ENCODE measurements around the gene FBXO4. TPM values are rescaled to one million over a fixed set of nuclear protein-coding genes. Genes with fewer than 3 reads are reported as not detected.

The FBXO4 gene
- total and polyA plus RNA-seq, 2 experiments from 2014 or later: 0.63 to 0.74 TPM

DNA sequence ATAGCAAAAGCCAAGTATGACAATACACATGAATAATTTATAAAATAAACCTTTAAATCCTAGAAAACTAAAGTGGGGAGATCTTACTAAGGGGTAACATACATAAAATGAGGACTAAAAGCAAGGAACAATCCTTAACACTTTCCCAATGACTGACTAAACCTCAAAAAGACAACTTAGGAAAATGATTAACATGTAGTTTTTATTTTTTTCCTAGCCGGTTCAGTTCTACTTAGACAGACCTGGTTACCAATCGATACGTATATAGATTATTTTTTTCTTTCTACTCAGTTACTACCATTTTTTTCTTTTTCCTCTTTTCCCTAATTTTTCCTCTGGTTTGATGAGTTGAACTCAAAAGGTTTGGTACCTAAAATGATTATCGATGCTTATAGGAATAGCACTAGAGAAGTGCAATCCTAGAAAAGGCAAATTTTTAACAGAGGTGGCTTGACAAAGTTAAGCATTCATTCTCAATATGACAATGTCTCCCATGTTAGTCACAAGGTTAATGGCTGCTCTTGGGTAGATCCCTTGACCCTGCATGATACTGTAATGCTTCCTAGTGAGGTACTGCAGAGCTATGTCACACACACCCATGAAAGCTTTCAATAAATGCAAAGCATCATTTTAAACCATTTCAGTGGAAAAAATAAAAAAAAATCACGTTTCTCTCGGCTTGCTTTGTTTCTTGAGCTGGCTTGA lies 41.5 kb downstream of the FBXO4 start:
- H3K9me2 ChIP-seq (ENCODE audit: insufficient read depth): peaks cover 18% of the 10 kb centered on the region
- DNase-seq (ENCODE audit: low spot score) (no peak), ATAC-seq (no peak)
- H3K4me1 ChIP-seq (ENCODE audit: insufficient read depth): no peaks in the 10 kb centered on the region
- no peaks in the 10 kb centered on the region for H3F3A ChIP-seq (replicated peaks; ENCODE audit: low read depth)
- Mint-ChIP-seq H3K27me3 (ENCODE audit: insufficient read depth, low read depth, poor library complexity) (peaks cover 2% of the 10 kb centered on the region), H3K36me3 (ENCODE audit: low read depth) (peaks cover 7% of the 10 kb centered on the region; the same call in 1 of the 3 replicates), H3K27ac (no peak overlapping the region), H3K4me3 (no peak overlapping the region), H3K9me3 (peaks cover 26% of the 10 kb centered on the region), H3K4me1 (no peaks in the 10 kb centered on the region)
- no peak overlapping the region for H2AFZ ChIP-seq
- H3K4me3 ChIP-seq: no peak overlapping the region
- no peak for TF ChIP-seq STAT1 (IDR thresholded peaks at IDR 0.05; ENCODE audit: unreplicated experiment)
- H4K20me1 ChIP-seq (replicated peaks; ENCODE audit: insufficient read depth): no peaks in the 10 kb centered on the region
- H3K27me3 ChIP-seq (ENCODE audit: insufficient read depth): no peaks in the 10 kb centered on the region
- H3K36me3 ChIP-seq (ENCODE audit: insufficient read depth): no peaks in the 10 kb centered on the region
- no peak overlapping the region for H3K27ac ChIP-seq (ENCODE audit: low read depth)
- no peaks in the 10 kb centered on the region for H3K79me2 ChIP-seq (replicated peaks; ENCODE audit: insufficient read depth)
- H3K4me2 ChIP-seq: no peak overlapping the region

DNA sequence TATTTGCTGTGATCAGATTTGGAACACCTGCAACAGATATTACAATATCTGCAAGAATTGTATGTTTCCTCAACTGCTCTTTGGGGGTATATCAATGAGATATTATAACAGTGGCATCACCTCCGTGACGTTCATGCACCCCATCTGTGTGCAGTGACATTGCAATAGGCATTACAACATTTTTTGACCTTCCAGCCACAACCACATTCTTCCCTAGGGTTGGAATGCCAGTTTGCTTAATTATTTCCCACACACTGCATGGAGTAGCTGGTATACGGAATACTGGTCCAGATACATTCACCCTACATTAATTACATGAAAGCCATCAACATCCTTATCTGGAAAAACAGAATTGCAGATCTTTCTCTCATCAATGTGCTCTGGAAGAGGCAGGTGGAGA lies 42.3 kb downstream of the FBXO4 start:
- Mint-ChIP-seq H3K27ac (no peak overlapping the region), H3K4me1 (no peaks in the 10 kb centered on the region), H3K36me3 (ENCODE audit: low read depth) (peaks cover 7% of the 10 kb centered on the region; the same call in 1 of the 3 replicates), H3K4me3 (no peak overlapping the region), H3K9me3 (peaks cover 31% of the 10 kb centered on the region), H3K27me3 (ENCODE audit: insufficient read depth, low read depth, poor library complexity) (peaks cover 2% of the 10 kb centered on the region)
- H3F3A ChIP-seq (replicated peaks; ENCODE audit: low read depth): no peaks in the 10 kb centered on the region
- no peak for DNase-seq (ENCODE audit: low spot score)
- no peak for ATAC-seq
- H3K36me3 ChIP-seq (ENCODE audit: insufficient read depth): no peaks in the 10 kb centered on the region
- H3K9me2 ChIP-seq (ENCODE audit: insufficient read depth): peaks cover 15% of the 10 kb centered on the region
- no peak overlapping the region for H3K4me2 ChIP-seq
- H3K4me1 ChIP-seq (ENCODE audit: insufficient read depth): no peaks in the 10 kb centered on the region
- H3K4me3 ChIP-seq: no peak overlapping the region
- no peak overlapping the region for H3K27ac ChIP-seq (ENCODE audit: low read depth)
- no peaks in the 10 kb centered on the region for H4K20me1 ChIP-seq (replicated peaks; ENCODE audit: insufficient read depth)
- no peaks in the 10 kb centered on the region for H3K27me3 ChIP-seq (ENCODE audit: insufficient read depth)
- no peak overlapping the region for H2AFZ ChIP-seq
- H3K79me2 ChIP-seq (replicated peaks; ENCODE audit: insufficient read depth): no peaks in the 10 kb centered on the region
- TF ChIP-seq JUNB (IDR thresholded peaks at IDR 0.05; ENCODE audit: unreplicated experiment) (no peak), STAT1 (IDR thresholded peaks at IDR 0.05; ENCODE audit: unreplicated experiment) (no peak), ZNF114 (CRISPR knock-in tag; IDR thresholded peaks at IDR 0.05) (no peak), POLR2AphosphoS5 (IDR thresholded peaks at IDR 0.05; ENCODE audit: low read depth) (no peak), EZH2phosphoT487 (IDR thresholded peaks at IDR 0.05; ENCODE audit: unreplicated experiment) (no peak), NANOG (IDR thresholded peaks at IDR 0.05; ENCODE audit: borderline replicate concordance) (no peak), ZNF331 (CRISPR knock-in tag; IDR thresholded peaks at IDR 0.05; ENCODE audit: low read depth) (no peak), EZH2 (IDR thresholded peaks at IDR 0.05; ENCODE audit: low read depth, unreplicated experiment) (no peak)
- TF ChIP-seq, protein P1, sequence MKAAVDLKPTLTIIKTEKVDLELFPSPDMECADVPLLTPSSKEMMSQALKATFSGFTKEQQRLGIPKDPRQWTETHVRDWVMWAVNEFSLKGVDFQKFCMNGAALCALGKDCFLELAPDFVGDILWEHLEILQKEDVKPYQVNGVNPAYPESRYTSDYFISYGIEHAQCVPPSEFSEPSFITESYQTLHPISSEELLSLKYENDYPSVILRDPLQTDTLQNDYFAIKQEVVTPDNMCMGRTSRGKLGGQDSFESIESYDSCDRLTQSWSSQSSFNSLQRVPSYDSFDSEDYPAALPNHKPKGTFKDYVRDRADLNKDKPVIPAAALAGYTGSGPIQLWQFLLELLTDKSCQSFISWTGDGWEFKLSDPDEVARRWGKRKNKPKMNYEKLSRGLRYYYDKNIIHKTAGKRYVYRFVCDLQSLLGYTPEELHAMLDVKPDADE (IDR thresholded peaks at IDR 0.05): no peak
- TF ChIP-seq, protein P2, sequence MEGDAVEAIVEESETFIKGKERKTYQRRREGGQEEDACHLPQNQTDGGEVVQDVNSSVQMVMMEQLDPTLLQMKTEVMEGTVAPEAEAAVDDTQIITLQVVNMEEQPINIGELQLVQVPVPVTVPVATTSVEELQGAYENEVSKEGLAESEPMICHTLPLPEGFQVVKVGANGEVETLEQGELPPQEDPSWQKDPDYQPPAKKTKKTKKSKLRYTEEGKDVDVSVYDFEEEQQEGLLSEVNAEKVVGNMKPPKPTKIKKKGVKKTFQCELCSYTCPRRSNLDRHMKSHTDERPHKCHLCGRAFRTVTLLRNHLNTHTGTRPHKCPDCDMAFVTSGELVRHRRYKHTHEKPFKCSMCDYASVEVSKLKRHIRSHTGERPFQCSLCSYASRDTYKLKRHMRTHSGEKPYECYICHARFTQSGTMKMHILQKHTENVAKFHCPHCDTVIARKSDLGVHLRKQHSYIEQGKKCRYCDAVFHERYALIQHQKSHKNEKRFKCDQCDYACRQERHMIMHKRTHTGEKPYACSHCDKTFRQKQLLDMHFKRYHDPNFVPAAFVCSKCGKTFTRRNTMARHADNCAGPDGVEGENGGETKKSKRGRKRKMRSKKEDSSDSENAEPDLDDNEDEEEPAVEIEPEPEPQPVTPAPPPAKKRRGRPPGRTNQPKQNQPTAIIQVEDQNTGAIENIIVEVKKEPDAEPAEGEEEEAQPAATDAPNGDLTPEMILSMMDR (conservative IDR thresholded peaks at IDR 0.05; ENCODE audit: low read depth in 2 of 2): no peak
- TF ChIP-seq, protein P3, sequence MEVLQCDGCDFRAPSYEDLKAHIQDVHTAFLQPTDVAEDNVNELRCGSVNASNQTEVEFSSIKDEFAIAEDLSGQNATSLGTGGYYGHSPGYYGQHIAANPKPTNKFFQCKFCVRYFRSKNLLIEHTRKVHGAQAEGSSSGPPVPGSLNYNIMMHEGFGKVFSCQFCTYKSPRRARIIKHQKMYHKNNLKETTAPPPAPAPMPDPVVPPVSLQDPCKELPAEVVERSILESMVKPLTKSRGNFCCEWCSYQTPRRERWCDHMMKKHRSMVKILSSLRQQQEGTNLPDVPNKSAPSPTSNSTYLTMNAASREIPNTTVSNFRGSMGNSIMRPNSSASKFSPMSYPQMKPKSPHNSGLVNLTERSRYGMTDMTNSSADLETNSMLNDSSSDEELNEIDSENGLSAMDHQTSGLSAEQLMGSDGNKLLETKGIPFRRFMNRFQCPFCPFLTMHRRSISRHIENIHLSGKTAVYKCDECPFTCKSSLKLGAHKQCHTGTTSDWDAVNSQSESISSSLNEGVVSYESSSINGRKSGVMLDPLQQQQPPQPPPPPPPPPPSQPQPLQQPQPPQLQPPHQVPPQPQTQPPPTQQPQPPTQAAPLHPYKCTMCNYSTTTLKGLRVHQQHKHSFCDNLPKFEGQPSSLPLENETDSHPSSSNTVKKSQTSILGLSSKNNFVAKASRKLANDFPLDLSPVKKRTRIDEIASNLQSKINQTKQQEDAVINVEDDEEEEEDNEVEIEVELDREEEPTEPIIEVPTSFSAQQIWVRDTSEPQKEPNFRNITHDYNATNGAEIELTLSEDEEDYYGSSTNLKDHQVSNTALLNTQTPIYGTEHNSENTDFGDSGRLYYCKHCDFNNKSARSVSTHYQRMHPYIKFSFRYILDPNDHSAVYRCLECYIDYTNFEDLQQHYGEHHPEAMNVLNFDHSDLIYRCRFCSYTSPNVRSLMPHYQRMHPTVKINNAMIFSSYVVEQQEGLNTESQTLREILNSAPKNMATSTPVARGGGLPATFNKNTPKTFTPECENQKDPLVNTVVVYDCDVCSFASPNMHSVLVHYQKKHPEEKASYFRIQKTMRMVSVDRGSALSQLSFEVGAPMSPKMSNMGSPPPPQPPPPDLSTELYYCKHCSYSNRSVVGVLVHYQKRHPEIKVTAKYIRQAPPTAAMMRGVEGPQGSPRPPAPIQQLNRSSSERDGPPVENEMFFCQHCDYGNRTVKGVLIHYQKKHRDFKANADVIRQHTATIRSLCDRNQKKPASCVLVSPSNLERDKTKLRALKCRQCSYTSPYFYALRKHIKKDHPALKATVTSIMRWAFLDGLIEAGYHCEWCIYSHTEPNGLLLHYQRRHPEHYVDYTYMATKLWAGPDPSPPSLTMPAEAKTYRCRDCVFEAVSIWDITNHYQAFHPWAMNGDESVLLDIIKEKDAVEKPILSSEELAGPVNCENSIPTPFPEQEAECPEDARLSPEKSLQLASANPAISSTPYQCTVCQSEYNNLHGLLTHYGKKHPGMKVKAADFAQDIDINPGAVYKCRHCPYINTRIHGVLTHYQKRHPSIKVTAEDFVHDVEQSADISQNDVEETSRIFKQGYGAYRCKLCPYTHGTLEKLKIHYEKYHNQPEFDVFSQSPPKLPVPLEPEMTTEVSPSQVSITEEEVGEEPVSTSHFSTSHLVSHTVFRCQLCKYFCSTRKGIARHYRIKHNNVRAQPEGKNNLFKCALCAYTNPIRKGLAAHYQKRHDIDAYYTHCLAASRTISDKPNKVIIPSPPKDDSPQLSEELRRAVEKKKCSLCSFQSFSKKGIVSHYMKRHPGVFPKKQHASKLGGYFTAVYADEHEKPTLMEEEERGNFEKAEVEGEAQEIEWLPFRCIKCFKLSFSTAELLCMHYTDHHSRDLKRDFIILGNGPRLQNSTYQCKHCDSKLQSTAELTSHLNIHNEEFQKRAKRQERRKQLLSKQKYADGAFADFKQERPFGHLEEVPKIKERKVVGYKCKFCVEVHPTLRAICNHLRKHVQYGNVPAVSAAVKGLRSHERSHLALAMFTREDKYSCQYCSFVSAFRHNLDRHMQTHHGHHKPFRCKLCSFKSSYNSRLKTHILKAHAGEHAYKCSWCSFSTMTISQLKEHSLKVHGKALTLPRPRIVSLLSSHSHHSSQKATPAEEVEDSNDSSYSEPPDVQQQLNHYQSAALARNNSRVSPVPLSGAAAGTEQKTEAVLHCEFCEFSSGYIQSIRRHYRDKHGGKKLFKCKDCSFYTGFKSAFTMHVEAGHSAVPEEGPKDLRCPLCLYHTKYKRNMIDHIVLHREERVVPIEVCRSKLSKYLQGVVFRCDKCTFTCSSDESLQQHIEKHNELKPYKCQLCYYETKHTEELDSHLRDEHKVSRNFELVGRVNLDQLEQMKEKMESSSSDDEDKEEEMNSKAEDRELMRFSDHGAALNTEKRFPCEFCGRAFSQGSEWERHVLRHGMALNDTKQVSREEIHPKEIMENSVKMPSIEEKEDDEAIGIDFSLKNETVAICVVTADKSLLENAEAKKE (CRISPR knock-in tag; IDR thresholded peaks at IDR 0.05): no peak

Data from GM23338 (cell line).